HEK293 (cell line): ENCODE data around the gene COX20.

Experiments used
- FEZF1 ChIP-seq: fragments of 450-650 bp; formaldehyde crosslinking; IDR thresholded peaks from 2 replicates; pipeline ENCODE4 v1.5.1; 2016; ENCODE audit warnings: missing biosample characterization, missing genetic modification characterization
- GLI2 ChIP-seq: fragments of 450-650 bp; formaldehyde crosslinking; IDR thresholded peaks from 2 replicates; pipeline ENCODE4; 2017; ENCODE audit warnings: missing biosample characterization, missing genetic modification characterization, low read depth, borderline replicate concordance
- GLIS2 ChIP-seq: fragments of 450-650 bp; formaldehyde crosslinking; IDR thresholded peaks from 2 replicates; pipeline ENCODE4 v1.5.1; 2016; ENCODE audit warnings: missing biosample characterization, missing genetic modification characterization
- KLF10 ChIP-seq: fragments of 450-650 bp; IDR thresholded peaks from 2 replicates; pipeline ENCODE4 v1.5.1; 2018; ENCODE audit warnings: missing biosample characterization, mild to moderate bottlenecking, missing genetic modification characterization
- MYNN ChIP-seq: fragments of 450-650 bp; formaldehyde crosslinking; IDR thresholded peaks from 2 replicates; pipeline ENCODE4 v1.5.1; 2016; ENCODE audit warnings: missing biosample characterization, missing genetic modification characterization, borderline replicate concordance
- SP2 ChIP-seq: fragments of 450-650 bp; formaldehyde crosslinking; IDR thresholded peaks from 2 replicates; pipeline ENCODE4 v1.5.1; 2016; ENCODE audit warnings: missing biosample characterization, missing genetic modification characterization
- SP3 ChIP-seq: fragments of 450-650 bp; formaldehyde crosslinking; IDR thresholded peaks from 2 replicates; pipeline ENCODE4 v1.5.1; 2016; ENCODE audit warnings: missing biosample characterization, missing genetic modification characterization
- YY2 ChIP-seq: fragments of 450-650 bp; formaldehyde crosslinking; IDR thresholded peaks from 2 replicates; pipeline ENCODE4 v1.5.1; 2016; ENCODE audit warnings: missing biosample characterization, missing genetic modification characterization
- ZBTB48 ChIP-seq: fragments of 450-650 bp; formaldehyde crosslinking; IDR thresholded peaks from 2 replicates; pipeline ENCODE4 v1.5.1; 2016; ENCODE audit warnings: missing biosample characterization, missing genetic modification characterization
- ZBTB7A ChIP-seq: fragments of 450-650 bp; formaldehyde crosslinking; IDR thresholded peaks from 2 replicates; pipeline ENCODE4 v1.5.1; 2016; ENCODE audit warnings: low read depth, missing biosample characterization, missing genetic modification characterization
- ZFHX2 ChIP-seq: fragments of 450-650 bp; formaldehyde crosslinking; conservative IDR thresholded peaks from 2 replicates; pipeline ENCODE4 v1.5.1; 2016; ENCODE audit warnings: missing biosample characterization, missing genetic modification characterization
- ZFP41 ChIP-seq: fragments of 450-650 bp; formaldehyde crosslinking; IDR thresholded peaks from 2 replicates; pipeline ENCODE4 v1.5.1; 2016; ENCODE audit warnings: missing biosample characterization, missing genetic modification characterization, borderline replicate concordance
- ZNF10 ChIP-seq: fragments of 450-650 bp; formaldehyde crosslinking; IDR thresholded peaks from 2 replicates; pipeline ENCODE4 v1.5.1; 2017; ENCODE audit warnings: missing biosample characterization, missing genetic modification characterization
- ZNF112 ChIP-seq: fragments of 450-650 bp; formaldehyde crosslinking; IDR thresholded peaks from 2 replicates; pipeline ENCODE4 v1.5.0; 2017; ENCODE audit warnings: missing biosample characterization, missing genetic modification characterization
- ZNF19 ChIP-seq: fragments of 450-650 bp; formaldehyde crosslinking; IDR thresholded peaks from 2 replicates; pipeline ENCODE4; 2016; ENCODE audit warnings: missing biosample characterization, missing genetic modification characterization, low read depth
- ZNF248 ChIP-seq: fragments of 450-650 bp; formaldehyde crosslinking; IDR thresholded peaks from 2 replicates; pipeline ENCODE4 v1.5.1; 2017; ENCODE audit warnings: missing biosample characterization, missing genetic modification characterization
- ZNF266 ChIP-seq: fragments of 450-650 bp; formaldehyde crosslinking; IDR thresholded peaks from 2 replicates; pipeline ENCODE4 v1.5.1; 2016; ENCODE audit warnings: missing biosample characterization, missing genetic modification characterization, low read depth
- ZNF341 ChIP-seq: fragments of 450-650 bp; formaldehyde crosslinking; IDR thresholded peaks from 2 replicates; pipeline ENCODE4; 2016; ENCODE audit warnings: low read depth, missing biosample characterization, missing genetic modification characterization
- ZNF366 ChIP-seq: fragments of 450-650 bp; formaldehyde crosslinking; conservative IDR thresholded peaks from 2 replicates; pipeline ENCODE4 v1.5.1; 2016; ENCODE audit warnings: missing biosample characterization, missing genetic modification characterization
- ZNF37A ChIP-seq: fragments of 450-650 bp; IDR thresholded peaks from 2 replicates; pipeline ENCODE4 v1.5.1; 2018; ENCODE audit warnings: missing biosample characterization, missing genetic modification characterization
- ZNF391 ChIP-seq: fragments of 450-650 bp; formaldehyde crosslinking; IDR thresholded peaks from 2 replicates; pipeline ENCODE4 v1.5.1; 2016; ENCODE audit warnings: low read depth, missing biosample characterization, missing genetic modification characterization, borderline replicate concordance
- ZNF48 ChIP-seq: fragments of 450-650 bp; formaldehyde crosslinking; IDR thresholded peaks from 2 replicates; pipeline ENCODE4 v1.5.1; 2016; ENCODE audit warnings: missing biosample characterization, missing genetic modification characterization
- ZNF530 ChIP-seq: fragments of 450-650 bp; formaldehyde crosslinking; IDR thresholded peaks from 2 replicates; pipeline ENCODE4 v1.5.1; 2016; ENCODE audit warnings: low read depth, missing biosample characterization, missing genetic modification characterization
- ZNF558 ChIP-seq: fragments of 450-650 bp; formaldehyde crosslinking; IDR thresholded peaks from 2 replicates; pipeline ENCODE4 v1.5.1; 2016; ENCODE audit warnings: missing biosample characterization, missing genetic modification characterization
- ZNF629 ChIP-seq: fragments of 450-650 bp; formaldehyde crosslinking; IDR thresholded peaks from 2 replicates; pipeline ENCODE4 v1.5.1; 2017; ENCODE audit warnings: missing biosample characterization, missing genetic modification characterization
- ZNF658 ChIP-seq: fragments of 450-650 bp; formaldehyde crosslinking; IDR thresholded peaks from 2 replicates; pipeline ENCODE4; 2016; ENCODE audit warnings: missing biosample characterization, missing genetic modification characterization
- ZNF747 ChIP-seq: fragments of 450-650 bp; formaldehyde crosslinking; IDR thresholded peaks from 2 replicates; pipeline ENCODE4 v1.5.1; 2016; ENCODE audit warnings: missing biosample characterization, missing genetic modification characterization
- ZNF792 ChIP-seq: fragments of 450-650 bp; formaldehyde crosslinking; IDR thresholded peaks from 2 replicates; pipeline ENCODE4 v1.5.1; 2016; ENCODE audit warnings: missing biosample characterization, missing genetic modification characterization
- ZSCAN16 ChIP-seq: fragments of 450-650 bp; formaldehyde crosslinking; IDR thresholded peaks from 2 replicates; pipeline ENCODE4 v1.5.1; 2016; ENCODE audit warnings: missing biosample characterization, missing genetic modification characterization
- TF ChIP-seq, protein P1 (sequence below): fragments of 450-650 bp; formaldehyde crosslinking; IDR thresholded peaks from 2 replicates; pipeline ENCODE4 v1.5.1; 2016; ENCODE audit warnings: missing biosample characterization, missing genetic modification characterization
- TF ChIP-seq, protein P2 (sequence below): fragments of 450-650 bp; formaldehyde crosslinking; IDR thresholded peaks from 2 replicates; pipeline ENCODE4 v1.5.1; 2016; ENCODE audit warnings: missing biosample characterization, missing genetic modification characterization
- TF ChIP-seq, protein P3 (sequence below): fragments of 450-650 bp; formaldehyde crosslinking; IDR thresholded peaks from 2 replicates; pipeline ENCODE4 v1.5.1; 2017; ENCODE audit warnings: missing biosample characterization, missing genetic modification characterization
- TF ChIP-seq, protein P4 (sequence below): fragments of 450-650 bp; formaldehyde crosslinking; IDR thresholded peaks from 2 replicates; pipeline ENCODE4 v1.5.1; 2016; ENCODE audit warnings: missing biosample characterization, missing genetic modification characterization

Gene COX20

DNA sequence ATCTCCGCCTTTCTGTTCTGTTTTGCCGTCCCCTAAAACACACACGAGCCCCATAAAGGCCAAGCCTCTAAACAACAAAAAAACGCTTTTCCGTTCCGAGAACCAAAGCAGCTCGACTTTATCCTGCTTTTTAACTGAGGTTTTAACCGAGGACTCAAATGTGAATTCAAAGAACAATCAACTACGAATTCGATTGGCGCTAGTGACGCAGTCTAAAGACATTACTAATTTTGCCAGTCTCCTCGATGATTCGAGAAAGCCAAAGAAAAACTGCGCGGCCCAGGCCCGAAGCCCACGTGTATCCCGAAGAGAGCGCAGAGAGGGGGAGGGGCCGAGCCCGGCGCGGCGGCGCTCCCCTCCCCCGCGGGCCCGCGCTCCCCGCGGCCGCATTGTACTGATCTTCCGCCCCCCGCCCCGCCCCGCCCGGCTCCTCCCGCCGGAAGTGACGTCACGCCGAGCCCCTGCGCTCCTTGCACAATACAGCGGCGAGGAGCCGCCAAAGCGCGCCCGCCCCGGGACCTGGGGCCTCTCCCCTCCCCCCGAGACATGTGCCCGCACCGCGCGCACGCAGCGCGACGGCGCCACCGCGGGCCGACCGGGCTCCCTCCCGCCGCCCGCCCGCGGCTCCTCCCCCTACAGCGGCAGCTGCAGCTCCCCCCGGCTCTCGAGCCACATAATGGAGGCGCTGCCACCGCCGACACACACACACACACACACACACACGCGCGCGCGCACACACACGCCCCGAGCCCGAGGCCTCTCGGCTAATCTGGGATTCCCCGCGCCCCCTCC is 27.4 kb downstream of the COX20 start (continued):
- no peak for TF ChIP-seq ZNF658 (tag by site-specific recombination)
- 0 out of 2 replicates have a peak, but pooled peaks have one; percentile 27 for TF ChIP-seq ZNF19 (tag by site-specific recombination)
- TF ChIP-seq GLI2 (tag by site-specific recombination): no peak; the same call in 1 of the 2 replicates
- TF ChIP-seq YY2 (tag by site-specific recombination): no peak; the same call in 1 of the 2 replicates
- TF ChIP-seq ZNF366 (tag by site-specific recombination): no peak; the same call in 1 of the 2 replicates
- TF ChIP-seq FEZF1 (tag by site-specific recombination): peak; percentile 25; the same call in 1 of the 2 replicates
- TF ChIP-seq ZFHX2: peak; percentile 57; the same call in 1 of the 2 replicates
- TF ChIP-seq ZNF530 (tag by site-specific recombination): no peak
- no peak for TF ChIP-seq MYNN (tag by site-specific recombination)
- peak; percentile 24; the same call in 1 of the 2 replicates for TF ChIP-seq ZNF792 (tag by site-specific recombination)
- no peak for TF ChIP-seq ZSCAN16 (tag by site-specific recombination)
- 0 out of 2 replicates have a peak, but pooled peaks have one; percentile 16 for TF ChIP-seq ZNF558
- peak; percentile 96 for TF ChIP-seq GLIS2 (tag by site-specific recombination)
- no peak for TF ChIP-seq ZNF747 (tag by site-specific recombination)
- TF ChIP-seq ZNF629: peak; percentile 49
- TF ChIP-seq ZFP41 (tag by site-specific recombination): no peak
- TF ChIP-seq ZNF391 (tag by site-specific recombination): no peak; the same call in 1 of the 2 replicates
- peak; percentile 36; the same call in 1 of the 2 replicates for TF ChIP-seq ZNF37A
- no peak for TF ChIP-seq ZNF248 (tag by site-specific recombination)
- peak; percentile 8; the same call in 1 of the 2 replicates for TF ChIP-seq ZNF10 (tag by site-specific recombination)
- no peak for TF ChIP-seq ZNF266 (tag by site-specific recombination)
- no peak for TF ChIP-seq ZNF48 (tag by site-specific recombination)
- TF ChIP-seq, protein P1, sequence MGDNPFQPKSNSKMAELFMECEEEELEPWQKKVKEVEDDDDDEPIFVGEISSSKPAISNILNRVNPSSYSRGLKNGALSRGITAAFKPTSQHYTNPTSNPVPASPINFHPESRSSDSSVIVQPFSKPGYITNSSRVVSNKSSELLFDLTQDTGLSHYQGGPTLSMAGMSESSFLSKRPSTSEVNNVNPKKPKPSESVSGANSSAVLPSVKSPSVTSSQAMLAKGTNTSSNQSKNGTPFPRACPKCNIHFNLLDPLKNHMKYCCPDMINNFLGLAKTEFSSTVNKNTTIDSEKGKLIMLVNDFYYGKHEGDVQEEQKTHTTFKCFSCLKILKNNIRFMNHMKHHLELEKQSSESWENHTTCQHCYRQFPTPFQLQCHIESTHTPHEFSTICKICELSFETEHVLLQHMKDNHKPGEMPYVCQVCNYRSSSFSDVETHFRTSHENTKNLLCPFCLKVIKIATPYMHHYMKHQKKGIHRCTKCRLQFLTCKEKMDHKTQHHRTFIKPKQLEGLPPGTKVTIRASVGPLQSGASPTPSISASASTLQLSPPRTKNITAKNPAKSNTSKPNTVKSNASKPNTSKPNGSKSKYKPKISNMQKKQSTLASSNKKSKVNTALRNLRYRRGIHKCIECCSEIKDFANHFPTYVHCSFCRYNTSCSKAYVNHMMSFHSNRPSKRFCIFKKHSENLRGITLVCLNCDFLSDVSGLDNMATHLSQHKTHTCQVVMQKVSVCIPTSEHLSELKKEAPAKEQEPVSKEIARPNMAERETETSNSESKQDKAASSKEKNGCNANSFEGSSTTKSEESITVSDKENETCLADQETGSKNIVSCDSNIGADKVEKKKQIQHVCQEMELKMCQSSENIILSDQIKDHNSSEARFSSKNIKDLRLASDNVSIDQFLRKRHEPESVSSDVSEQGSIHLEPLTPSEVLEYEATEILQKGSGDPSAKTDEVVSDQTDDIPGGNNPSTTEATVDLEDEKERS (tag by site-specific recombination): no peak
- TF ChIP-seq ZNF341 (tag by site-specific recombination): peak; percentile 85; the same call in 1 of the 2 replicates
- TF ChIP-seq ZBTB48 (tag by site-specific recombination): peak; percentile 33; the same call in 1 of the 2 replicates
- TF ChIP-seq KLF10: peak; percentile 93
- TF ChIP-seq ZBTB7A (tag by site-specific recombination): peak; percentile 82
- peak; percentile 79 for TF ChIP-seq SP3
- no peak for TF ChIP-seq ZNF112 (tag by site-specific recombination)
- TF ChIP-seq, protein P2, sequence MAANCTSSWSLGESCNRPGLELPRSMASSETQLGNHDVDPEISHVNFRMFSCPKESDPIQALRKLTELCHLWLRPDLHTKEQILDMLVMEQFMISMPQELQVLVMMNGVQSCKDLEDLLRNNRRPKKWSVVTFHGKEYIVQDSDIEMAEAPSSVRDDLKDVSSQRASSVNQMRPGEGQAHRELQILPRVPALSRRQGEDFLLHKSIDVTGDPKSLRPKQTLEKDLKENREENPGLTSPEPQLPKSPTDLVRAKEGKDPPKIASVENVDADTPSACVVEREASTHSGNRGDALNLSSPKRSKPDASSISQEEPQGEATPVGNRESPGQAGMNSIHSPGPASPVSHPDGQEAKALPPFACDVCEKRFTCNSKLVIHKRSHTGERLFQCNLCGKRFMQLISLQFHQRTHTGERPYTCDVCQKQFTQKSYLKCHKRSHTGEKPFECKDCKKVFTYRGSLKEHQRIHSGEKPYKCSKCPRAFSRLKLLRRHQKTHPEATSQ: peak; percentile 93
- TF ChIP-seq, protein P3, sequence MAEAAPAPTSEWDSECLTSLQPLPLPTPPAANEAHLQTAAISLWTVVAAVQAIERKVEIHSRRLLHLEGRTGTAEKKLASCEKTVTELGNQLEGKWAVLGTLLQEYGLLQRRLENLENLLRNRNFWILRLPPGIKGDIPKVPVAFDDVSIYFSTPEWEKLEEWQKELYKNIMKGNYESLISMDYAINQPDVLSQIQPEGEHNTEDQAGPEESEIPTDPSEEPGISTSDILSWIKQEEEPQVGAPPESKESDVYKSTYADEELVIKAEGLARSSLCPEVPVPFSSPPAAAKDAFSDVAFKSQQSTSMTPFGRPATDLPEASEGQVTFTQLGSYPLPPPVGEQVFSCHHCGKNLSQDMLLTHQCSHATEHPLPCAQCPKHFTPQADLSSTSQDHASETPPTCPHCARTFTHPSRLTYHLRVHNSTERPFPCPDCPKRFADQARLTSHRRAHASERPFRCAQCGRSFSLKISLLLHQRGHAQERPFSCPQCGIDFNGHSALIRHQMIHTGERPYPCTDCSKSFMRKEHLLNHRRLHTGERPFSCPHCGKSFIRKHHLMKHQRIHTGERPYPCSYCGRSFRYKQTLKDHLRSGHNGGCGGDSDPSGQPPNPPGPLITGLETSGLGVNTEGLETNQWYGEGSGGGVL (tag by site-specific recombination): peak; percentile 99
- TF ChIP-seq SP2 (tag by site-specific recombination): peak; percentile 68
- TF ChIP-seq, protein P4, sequence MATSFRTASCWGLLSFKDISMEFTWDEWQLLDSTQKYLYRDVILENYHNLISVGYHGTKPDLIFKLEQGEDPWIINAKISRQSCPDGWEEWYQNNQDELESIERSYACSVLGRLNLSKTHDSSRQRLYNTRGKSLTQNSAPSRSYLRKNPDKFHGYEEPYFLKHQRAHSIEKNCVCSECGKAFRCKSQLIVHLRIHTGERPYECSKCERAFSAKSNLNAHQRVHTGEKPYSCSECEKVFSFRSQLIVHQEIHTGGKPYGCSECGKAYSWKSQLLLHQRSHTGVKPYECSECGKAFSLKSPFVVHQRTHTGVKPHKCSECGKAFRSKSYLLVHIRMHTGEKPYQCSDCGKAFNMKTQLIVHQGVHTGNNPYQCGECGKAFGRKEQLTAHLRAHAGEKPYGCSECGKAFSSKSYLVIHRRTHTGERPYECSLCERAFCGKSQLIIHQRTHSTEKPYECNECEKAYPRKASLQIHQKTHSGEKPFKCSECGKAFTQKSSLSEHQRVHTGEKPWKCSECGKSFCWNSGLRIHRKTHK (tag by site-specific recombination): no peak
